GM23338 (cell line): ENCODE results near the gene NDFIP1. TPM values are rescaled to one million over a fixed set of nuclear protein-coding genes. Genes with fewer than 3 reads are reported as not detected.

ENCODE experiments used
- ATAC-seq: fragments of 200-7000 bp; cut with Tn5 transposase; 3 replicates; pipeline ENCODE4 v1.9.1; 2020
- DNase-seq: peaks from one replicate; pipeline ENCODE4 v3.0.0-alpha.2; 2015; ENCODE audit warnings: low spot score
- H2AFZ ChIP-seq: fragments of 200-600 bp; sonication (generic); 2 replicates; pipeline ENCODE4 v1.8.0; 2016; ENCODE audit warnings: antibody characterized with exemption, mild to moderate bottlenecking, moderate library complexity
- H3F3A ChIP-seq: fragments of 200-600 bp; sonication (generic); replicated peaks from 2 replicates; pipeline ENCODE4 v1.8.0; 2017; ENCODE audit warnings: antibody characterized with exemption, mixed run types, low read depth
- H3K27ac ChIP-seq: fragments of 200-600 bp; sonication (generic); 2 replicates; pipeline ENCODE4 v1.6.1; 2016; ENCODE audit warnings: low read depth
- H3K27me3 ChIP-seq: fragments of 200-600 bp; sonication (generic); 2 replicates; pipeline ENCODE4 v1.8.0; 2016; ENCODE audit warnings: mild to moderate bottlenecking, mixed run types, moderate library complexity; ENCODE audit not compliant: insufficient read depth
- H3K36me3 ChIP-seq: fragments of 200-600 bp; sonication (generic); 2 replicates; pipeline ENCODE4 v1.8.0; 2016; ENCODE audit warnings: mild to moderate bottlenecking; ENCODE audit not compliant: insufficient read depth
- H3K4me1 ChIP-seq: fragments of 200-600 bp; sonication (generic); 2 replicates; pipeline ENCODE4 v1.8.0; 2016; ENCODE audit warnings: mild to moderate bottlenecking, moderate library complexity; ENCODE audit not compliant: insufficient read depth
- H3K4me2 ChIP-seq: fragments of 200-600 bp; sonication (generic); 2 replicates; pipeline ENCODE4 v1.7.1; 2017; ENCODE audit warnings: mixed run types
- H3K4me3 ChIP-seq: fragments of 200-600 bp; sonication (generic); 2 replicates; pipeline ENCODE4 v1.6.1; 2016; ENCODE audit warnings: mixed run types
- H3K79me2 ChIP-seq: fragments of 200-600 bp; sonication (generic); replicated peaks from 2 replicates; pipeline ENCODE4 v1.8.0; 2017; ENCODE audit warnings: mild to moderate bottlenecking; ENCODE audit not compliant: insufficient read depth
- H3K9me2 ChIP-seq: fragments of 200-600 bp; sonication (generic); 2 replicates; pipeline ENCODE4 v1.8.0; 2017; ENCODE audit not compliant: insufficient read depth
- H4K20me1 ChIP-seq: fragments of 200-600 bp; sonication (generic); replicated peaks from 2 replicates; pipeline ENCODE4 v1.8.0; 2017; ENCODE audit warnings: mild to moderate bottlenecking; ENCODE audit not compliant: insufficient read depth
- H3K27ac Mint-ChIP-seq: 2 replicates; pipeline ENCODE4 v1.8.0; 2020; ENCODE audit warnings: inconsistent platforms, mild to moderate bottlenecking, moderate library complexity, mixed read lengths
- H3K27me3 Mint-ChIP-seq: 3 replicates; pipeline ENCODE4 v1.8.0; 2022; ENCODE audit warnings: low read depth, mild to moderate bottlenecking, moderate library complexity, mixed read lengths, inconsistent platforms; ENCODE audit not compliant: insufficient read depth, poor library complexity
- H3K36me3 Mint-ChIP-seq: 3 replicates; pipeline ENCODE4 v1.8.0; 2021; ENCODE audit warnings: low read depth, mild to moderate bottlenecking, inconsistent platforms, moderate library complexity, mixed read lengths
- H3K4me1 Mint-ChIP-seq: 3 replicates; pipeline ENCODE4 v1.8.0; 2020; ENCODE audit warnings: mild to moderate bottlenecking, inconsistent platforms, mixed read lengths
- H3K4me3 Mint-ChIP-seq: 3 replicates; pipeline ENCODE4 v1.8.0; 2021; ENCODE audit warnings: moderate library complexity, mild to moderate bottlenecking, inconsistent platforms, mixed read lengths
- H3K9me3 Mint-ChIP-seq: 3 replicates; pipeline ENCODE4 v1.8.0; 2020; ENCODE audit warnings: moderate library complexity, mild to moderate bottlenecking, inconsistent platforms, mixed read lengths
- ETS1 ChIP-seq: IDR thresholded peaks from 2 replicates; pipeline ENCODE4 v1.6.1; 2016; ENCODE audit warnings: antibody characterized with exemption
- EZH2phosphoT487 ChIP-seq: fragments of 200-600 bp; sonication (generic); IDR thresholded peaks from one replicate; pipeline ENCODE4 v1.8.1; 2018; ENCODE audit warnings: antibody characterized with exemption; ENCODE audit not compliant: unreplicated experiment
- JUNB ChIP-seq: IDR thresholded peaks from one replicate; pipeline ENCODE4 v1.6.1; 2016; ENCODE audit warnings: antibody characterized with exemption; ENCODE audit not compliant: unreplicated experiment
- POLR2AphosphoS5 ChIP-seq: IDR thresholded peaks from 2 replicates; pipeline ENCODE4 v1.6.1; 2016; ENCODE audit warnings: antibody characterized with exemption, low read depth
- REST ChIP-seq: IDR thresholded peaks from one replicate; pipeline ENCODE4 v1.6.1; 2018; ENCODE audit warnings: antibody characterized with exemption; ENCODE audit not compliant: unreplicated experiment
- STAT1 ChIP-seq: IDR thresholded peaks from one replicate; pipeline ENCODE4 v1.6.1; 2016; ENCODE audit warnings: antibody characterized with exemption; ENCODE audit not compliant: unreplicated experiment
- ZNF114 ChIP-seq: fragments of 250-450 bp; sonication (Bioruptor Pico); IDR thresholded peaks from 2 replicates; pipeline ENCODE4 v1.5.0; 2020; ENCODE audit warnings: mild to moderate bottlenecking, moderate library complexity
- ZNF331 ChIP-seq: fragments of 250-450 bp; sonication (Bioruptor Pico); IDR thresholded peaks from 2 replicates; pipeline ENCODE4 v1.5.0; 2020; ENCODE audit warnings: low read depth, mild to moderate bottlenecking, moderate library complexity
- ZNF462 ChIP-seq: fragments of 250-450 bp; sonication (Bioruptor Pico); IDR thresholded peaks from 2 replicates; pipeline ENCODE4 v1.5.0; 2020; ENCODE audit warnings: mild to moderate bottlenecking, moderate library complexity
- polyA plus RNA-seq: library from polyadenylated mRNA; unstranded; fragments of >200 nt; fragmentation: Nextera tagmentation; extraction: Ambion mirVana; gene quantifications from 2 replicates; pipeline ENCODE4 v1.2.1, GENCODE V29; 2016
- total RNA-seq: library from RNA; depleted of rRNA; stranded (reverse); fragments of >200 nt; shearing (Covaris generic); gene quantifications from 2 replicates; pipeline ENCODE4 v1.2.3, GENCODE V29; 2014

Gene NDFIP1
- total and polyA plus RNA-seq, 2 experiments from 2014 or later: 24.3 to 45.0 TPM

GRCh38 chr5:142091012-142091411, 17.6 kb upstream of the NDFIP1 start (continued):
- TF ChIP-seq REST (no peak), ZNF331 (no peak), ZNF114 (no peak), JUNB (no peak)

- Mint-ChIP-seq H3K4me1 (no peaks in the 10 kb centered on the region), H3K4me3 (no peak overlapping the region), H3K27me3 (peaks cover 4% of the 10 kb centered on the region), H3K27ac (no peak overlapping the region), H3K9me3 (no peaks in the 10 kb centered on the region), H3K36me3 (no peaks in the 10 kb centered on the region)
- Histone ChIP-seq H2AFZ (no peak overlapping the region), H3K27ac (no peak overlapping the region), H3K4me3 (no peak overlapping the region), H3K79me2 (no peaks in the 10 kb centered on the region), H3K36me3 (no peaks in the 10 kb centered on the region), H3K4me1 (no peaks in the 10 kb centered on the region), H3K4me2 (no peak overlapping the region), H3K27me3 (no peaks in the 10 kb centered on the region), H3F3A (no peaks in the 10 kb centered on the region), H3K9me2 (no peaks in the 10 kb centered on the region), H4K20me1 (no peaks in the 10 kb centered on the region)
- no peak for ATAC-seq
- no peak for DNase-seq
- TF ChIP-seq ZNF462 (CRISPR knock-in tag) (no peak), POLR2AphosphoS5 (no peak), STAT1 (no peak), REST (no peak), JUNB (no peak), ZNF114 (no peak), EZH2phosphoT487 (no peak), ETS1 (no peak)
Measured at GRCh38 chr5:142091922-142092321, 16.7 kb upstream of the NDFIP1 start.
